NCI-H1436 (cell line): ENCODE data around the gene TANGO6.
"Not testable (repeated sequence)": the region's sequence is repeated elsewhere in the genome, so short reads cannot be mapped to it uniquely, and the experiment has no call there.

Experiments
- DNase-seq: peaks from one replicate; lab custom pipeline; 2025; lab: John Stamatoyannopoulos, UW

Gene TANGO6

GRCh38 chr16:69118468-69118867 is 275.1 kb downstream of the TANGO6 start:
- DNase-seq = no peak

- no peak for DNase-seq
Measured at GRCh38 chr16:69118994-69119393, 275.7 kb downstream of the TANGO6 start.

DNA sequence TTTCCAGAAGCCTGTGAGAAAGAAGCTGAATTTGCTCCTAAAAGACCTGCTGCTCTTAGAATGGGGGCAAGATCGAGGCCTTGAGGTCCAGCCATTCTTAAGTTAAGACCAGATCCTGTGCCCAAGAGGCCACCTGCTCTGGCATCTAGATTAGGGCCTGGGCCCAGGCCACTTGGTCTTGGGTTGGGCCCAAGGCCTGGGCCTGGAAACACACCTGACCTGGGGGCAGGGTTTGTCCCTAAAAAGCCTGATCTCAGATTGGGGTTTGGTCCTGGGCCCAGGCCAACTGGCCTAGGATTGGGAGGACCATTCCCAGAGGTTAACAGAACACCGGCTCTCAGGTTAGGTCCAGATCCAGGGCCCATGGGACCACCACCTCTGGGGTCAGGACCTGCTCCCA is 276.2 kb downstream of the TANGO6 start:
- DNase-seq = no peak

DNA sequence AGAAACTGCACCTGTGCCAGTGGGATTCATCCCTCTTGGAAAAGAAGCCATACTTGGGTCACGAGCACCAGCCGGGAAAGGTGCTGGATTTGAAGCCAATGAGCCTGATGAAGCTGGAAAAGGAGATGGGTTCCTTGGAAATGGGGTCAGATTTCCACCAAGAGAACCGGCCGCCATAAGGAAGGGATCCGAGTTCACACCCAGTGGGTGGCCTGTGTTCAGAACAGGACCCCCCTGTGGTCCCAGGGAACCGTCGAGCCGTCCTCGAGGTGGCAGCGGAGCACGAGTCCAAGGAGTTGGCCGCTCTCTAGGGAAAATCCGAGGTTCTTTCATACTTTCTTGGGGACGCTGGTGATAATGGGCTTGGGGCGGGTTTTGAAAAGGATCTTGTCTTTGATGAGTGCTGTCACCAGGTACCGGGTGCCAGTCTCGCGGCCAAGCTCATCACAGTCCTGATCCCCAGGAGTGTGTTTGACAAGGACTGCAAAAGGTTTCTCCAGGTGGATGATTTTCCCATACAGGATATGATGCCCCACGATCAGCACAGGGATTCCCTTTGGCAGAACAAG is 276.8 kb downstream of the TANGO6 start:
- no peak for DNase-seq

DNA sequence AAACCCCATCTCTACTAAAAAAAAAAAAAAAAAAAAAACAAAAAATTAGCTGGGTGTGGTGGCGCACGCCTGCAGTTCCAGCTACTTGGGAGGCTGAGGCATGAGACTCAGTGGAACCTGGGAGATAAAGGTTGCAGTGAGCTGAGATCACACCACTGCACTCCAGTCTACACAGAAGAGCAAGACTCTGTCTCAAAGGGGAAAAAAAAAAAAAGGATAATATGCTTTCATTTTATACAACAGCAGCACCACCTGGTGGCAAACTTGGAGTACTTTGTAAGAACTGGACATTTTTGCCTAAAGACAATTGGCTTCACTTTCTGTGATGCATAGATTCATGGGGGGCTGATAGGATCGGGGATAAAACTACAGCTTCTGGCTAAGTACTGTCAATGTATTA is 280.6 kb downstream of the TANGO6 start:
- DNase-seq = peak; percentile 71

GRCh38 chr16:69124406-69124805 is 281.1 kb downstream of the TANGO6 start:
- not testable (repeated sequence) for DNase-seq

- DNase-seq = not testable (repeated sequence)
Measured at GRCh38 chr16:69124961-69125360, 281.6 kb downstream of the TANGO6 start.

- DNase-seq = no peak
Measured at GRCh38 chr16:69126221-69126620, 282.9 kb downstream of the TANGO6 start.

DNA sequence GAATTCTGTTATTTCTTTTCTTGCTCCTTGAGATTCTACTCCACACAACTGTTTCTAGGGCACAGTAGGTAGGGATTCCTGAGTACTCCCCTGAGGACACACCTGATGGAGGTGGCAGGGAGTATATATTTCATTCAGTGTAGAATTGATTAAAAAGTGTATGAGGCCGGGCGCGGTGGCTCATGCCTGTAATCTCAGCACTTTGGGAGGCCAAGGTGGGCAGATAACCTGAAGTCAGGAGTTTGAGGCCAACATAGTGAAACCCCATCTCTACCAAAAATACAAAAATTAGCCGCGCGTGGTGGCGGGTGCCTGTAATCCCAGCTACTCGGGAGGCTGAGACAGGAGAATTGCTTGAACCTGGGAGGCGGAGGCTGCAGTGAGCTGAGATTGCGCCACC is 283.5 kb downstream of the TANGO6 start:
- not testable (repeated sequence) for DNase-seq

DNA sequence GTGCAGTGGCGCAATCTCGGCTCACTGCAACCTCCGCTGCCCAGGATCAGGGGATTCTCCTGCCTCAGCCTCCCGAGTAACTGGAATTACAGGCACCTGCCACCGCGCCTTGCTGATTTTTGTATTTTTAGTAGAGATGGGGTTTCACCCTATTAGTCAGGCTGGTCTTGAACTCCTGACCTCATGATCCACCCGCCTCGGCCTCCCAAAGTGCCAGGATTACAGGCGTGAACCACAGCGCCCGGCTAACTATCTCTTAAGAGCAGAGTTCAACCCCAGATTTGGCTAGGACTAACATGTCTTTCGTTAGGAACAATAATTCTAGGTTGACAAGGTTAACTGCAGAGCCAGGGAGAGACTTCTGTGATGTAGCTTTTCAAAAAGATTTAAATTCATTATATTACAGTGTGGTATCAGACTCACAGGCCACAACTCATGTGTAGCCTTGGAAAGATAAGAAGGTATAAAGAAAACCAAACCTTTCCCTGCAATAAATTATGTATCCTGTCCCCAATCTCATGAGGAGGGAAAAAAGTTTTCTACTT is 284.7 kb downstream of the TANGO6 start:
- no peak for DNase-seq

GRCh38 chr16:69130461-69130860 is 287.1 kb downstream of the TANGO6 start:
- DNase-seq = no peak

DNA sequence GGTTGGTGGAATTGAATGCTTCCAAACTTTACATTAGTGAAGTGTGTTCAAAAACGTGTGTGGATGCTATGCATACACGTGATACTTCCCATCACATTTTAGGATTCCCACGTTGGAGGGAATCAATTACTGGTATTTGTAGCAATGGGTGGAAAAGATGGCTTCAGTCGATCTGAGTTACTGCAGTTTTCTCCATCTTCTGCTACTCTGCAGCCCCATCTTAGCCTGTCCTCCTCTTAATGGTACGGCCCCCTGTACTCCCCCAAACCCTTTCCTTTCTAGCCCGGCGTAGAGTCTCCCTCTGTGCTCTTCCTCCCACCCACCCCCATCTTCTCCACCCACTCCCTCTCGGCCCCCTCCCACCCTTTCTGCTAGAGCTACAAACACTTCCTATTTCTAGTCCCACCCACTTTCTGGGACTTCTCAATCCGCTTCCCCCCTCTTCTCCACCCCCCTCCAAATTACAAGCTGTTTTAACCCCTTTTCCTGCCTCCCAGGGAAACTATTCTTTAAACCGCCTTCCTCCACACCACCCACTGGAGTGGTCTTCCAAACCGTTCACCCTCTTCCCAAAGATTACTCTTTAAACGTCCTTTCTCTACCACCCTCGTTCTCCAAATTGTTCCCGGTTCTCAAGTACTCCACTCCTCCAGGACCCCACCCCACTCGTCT is 288.0 kb downstream of the TANGO6 start:
- no peak for DNase-seq

DNA sequence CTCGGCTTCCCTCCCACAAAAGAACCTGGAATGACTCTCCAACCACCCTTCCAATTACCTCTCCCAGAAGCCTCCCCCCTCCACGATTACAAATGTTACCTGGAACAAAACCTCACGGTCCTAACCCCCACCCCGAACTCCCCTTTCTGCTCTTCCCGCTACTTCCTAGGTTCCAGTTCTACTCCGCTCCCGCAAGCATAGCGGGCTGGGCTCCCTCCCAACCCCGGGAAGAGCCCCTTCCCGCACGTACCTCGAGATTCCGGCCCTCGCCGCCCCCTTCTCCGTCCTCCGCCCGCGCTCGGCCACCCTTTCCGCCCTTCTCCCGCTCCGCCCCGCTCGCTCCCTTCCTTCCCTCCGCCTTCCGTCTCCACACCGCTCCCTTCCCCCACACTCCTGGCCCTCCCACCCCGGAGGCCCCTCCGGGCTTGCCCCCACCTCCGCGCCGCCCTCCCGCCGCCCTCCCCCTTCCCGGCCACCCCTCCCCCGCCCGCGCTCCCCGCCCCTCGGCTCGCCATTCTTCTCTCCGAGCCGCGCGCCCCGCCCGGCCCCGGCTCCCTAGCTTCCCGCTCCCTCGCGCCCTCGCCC is 288.6 kb downstream of the TANGO6 start:
- DNase-seq = peak; percentile 73

DNA sequence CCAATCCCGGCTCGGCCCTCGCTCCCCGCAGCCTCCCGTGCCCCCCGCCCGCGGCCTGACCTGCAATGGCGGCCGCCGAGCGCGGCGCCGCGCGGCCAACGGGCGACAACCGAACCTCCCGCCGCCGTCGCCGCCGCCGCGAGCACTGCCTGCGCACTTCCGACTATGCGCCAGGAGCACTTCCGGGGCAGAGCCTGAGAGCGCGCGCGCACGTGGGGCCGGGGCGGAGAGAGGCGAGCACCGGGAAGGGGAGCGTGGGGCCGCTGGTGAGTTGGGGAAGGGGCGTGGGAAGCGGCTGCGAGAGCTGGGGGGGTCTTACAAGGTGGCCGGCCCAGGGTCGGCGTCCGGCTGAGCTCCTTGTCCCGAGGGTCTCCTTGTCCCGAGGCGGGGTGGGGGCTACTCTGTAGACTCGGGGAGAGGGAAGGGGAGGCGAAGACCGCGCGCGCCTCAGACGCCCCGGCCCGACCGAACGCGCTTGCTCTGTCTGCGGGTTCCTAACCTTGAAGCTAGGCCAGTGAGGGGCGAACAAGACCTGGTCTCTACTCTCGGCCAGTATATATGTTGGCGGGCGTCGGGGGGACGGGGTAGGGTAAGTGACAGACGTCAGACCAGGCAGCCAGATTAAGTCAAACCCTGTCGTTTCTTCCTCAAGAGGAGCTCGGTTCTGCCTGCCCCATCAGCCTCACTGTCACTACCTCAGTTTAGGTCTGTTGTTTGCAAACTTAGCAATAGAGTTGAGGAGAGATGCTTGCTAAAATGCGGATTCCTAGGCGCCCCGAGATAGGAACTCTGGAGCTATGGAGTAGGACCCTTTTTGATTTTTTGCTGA is 289.3 kb downstream of the TANGO6 start, which contains the start of the genes CHTF8 and UTP4:
Gene CHTF8 (minus strand): TSS at position 165 of the 829 bp plus-strand sequence. CDS start 11,130 bp downstream, outside the sequence.
Gene UTP4 (plus strand): TSS at position 226 of the 829 bp plus-strand sequence. CDS start 811 bp downstream, outside the sequence.
- DNase-seq = peak; percentile 80

DNA sequence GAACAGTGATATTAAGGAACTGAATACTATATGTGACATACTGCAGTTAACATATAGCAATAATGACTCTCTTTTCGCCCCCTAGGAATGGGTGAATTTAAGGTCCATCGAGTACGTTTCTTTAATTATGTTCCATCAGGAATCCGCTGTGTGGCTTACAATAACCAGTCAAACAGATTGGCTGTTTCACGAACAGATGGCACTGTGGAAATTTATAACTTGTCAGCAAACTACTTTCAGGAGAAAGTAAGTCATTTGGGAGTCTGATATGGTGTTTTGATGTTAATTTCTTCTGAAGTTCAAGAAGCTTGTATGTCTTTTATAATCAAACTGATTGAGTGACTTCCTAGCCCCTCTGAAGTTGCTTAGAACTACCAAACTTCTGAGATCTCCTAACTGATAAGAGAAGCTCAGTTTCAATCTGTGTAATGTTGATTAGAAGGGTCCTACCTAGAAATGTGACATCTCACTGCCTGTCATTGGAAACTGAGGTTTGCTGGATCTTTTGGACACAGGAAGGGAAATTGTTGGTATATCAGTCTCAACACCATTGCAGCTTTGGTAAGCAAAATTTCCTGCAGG is 290.1 kb downstream of the TANGO6 start:
- no peak for DNase-seq
